PC-9 (cell line): ENCODE data around the gene NCKAP1.

Experiments used
- EZH2 ChIP-seq: fragments of 200-600 bp; sonication (generic); IDR thresholded peaks from 2 replicates; pipeline ENCODE4 v1.8.0; 2017; ENCODE audit warnings: antibody characterized with exemption, low read depth
- TF ChIP-seq, protein P1 (sequence below): fragments of 200-600 bp; sonication (generic); conservative IDR thresholded peaks from 2 replicates; pipeline ENCODE4 v1.6.1; 2017; ENCODE audit warnings: mixed run types, antibody characterized with exemption, mild to moderate bottlenecking, moderate library complexity

DNA sequence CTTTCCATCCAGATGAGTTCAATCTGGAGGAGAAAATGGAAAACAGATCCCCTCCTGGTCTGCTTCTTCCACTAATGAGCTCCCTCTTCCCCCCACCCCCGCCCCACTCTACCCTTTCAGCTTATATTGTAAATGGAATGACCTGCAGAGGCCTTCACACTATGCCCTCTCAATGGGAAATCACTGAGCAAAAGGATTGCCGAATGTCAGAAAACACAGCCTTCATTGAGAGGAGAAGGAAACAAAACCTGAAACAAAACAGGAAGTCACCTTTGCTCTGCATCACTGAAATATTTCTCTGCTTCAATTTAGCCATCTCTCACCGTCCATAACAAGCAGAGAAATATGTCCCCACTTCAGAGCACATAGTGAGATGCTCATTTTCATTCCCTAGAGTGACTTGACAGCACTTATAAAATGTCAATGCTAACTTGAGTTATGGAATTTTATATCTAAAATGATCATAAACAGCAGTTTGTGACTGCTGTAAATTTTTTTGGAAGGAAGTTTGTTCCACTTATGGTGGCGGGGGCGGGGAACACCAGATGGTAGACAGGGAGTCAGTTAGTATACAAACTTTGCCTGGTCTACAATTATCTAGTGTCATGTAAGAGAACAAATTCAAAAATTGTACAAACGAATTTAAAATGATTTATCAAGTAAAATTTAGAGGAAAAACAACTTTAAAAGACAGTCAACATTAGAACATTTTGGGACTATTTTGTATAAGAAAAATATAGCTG lies 170.0 kb downstream of the NCKAP1 start:
- TF ChIP-seq, protein P1, sequence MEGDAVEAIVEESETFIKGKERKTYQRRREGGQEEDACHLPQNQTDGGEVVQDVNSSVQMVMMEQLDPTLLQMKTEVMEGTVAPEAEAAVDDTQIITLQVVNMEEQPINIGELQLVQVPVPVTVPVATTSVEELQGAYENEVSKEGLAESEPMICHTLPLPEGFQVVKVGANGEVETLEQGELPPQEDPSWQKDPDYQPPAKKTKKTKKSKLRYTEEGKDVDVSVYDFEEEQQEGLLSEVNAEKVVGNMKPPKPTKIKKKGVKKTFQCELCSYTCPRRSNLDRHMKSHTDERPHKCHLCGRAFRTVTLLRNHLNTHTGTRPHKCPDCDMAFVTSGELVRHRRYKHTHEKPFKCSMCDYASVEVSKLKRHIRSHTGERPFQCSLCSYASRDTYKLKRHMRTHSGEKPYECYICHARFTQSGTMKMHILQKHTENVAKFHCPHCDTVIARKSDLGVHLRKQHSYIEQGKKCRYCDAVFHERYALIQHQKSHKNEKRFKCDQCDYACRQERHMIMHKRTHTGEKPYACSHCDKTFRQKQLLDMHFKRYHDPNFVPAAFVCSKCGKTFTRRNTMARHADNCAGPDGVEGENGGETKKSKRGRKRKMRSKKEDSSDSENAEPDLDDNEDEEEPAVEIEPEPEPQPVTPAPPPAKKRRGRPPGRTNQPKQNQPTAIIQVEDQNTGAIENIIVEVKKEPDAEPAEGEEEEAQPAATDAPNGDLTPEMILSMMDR = no peak
- TF ChIP-seq EZH2 = no peak
